IMR-90 (cell line): ENCODE measurements around the gene ZNF547. TPM values are rescaled to one million over a fixed set of nuclear protein-coding genes. Genes with fewer than 3 reads are reported as not detected.

ENCODE experiments used
- ATAC-seq: fragments of 200-7000 bp; cut with Tn5 transposase; 2 replicates; pipeline ENCODE4 v1.9.1; 2020; ENCODE audit warnings: low read depth, mild to moderate bottlenecking, moderate library complexity
- BruUV-seq: library from RNA; stranded (reverse); fragments of 400-500 nt; replicated peaks from 2 replicates; lab custom pipeline; 2021; lab: Mats Ljungman, UMichigan
- CTCF ChIA-PET: fragments of 300-600 bp; formaldehyde crosslinking; extraction: SDS; loops from one replicate; lab custom pipeline; 2021; ENCODE audit warnings: antibody characterized with exemption; lab: Yijun Ruan, JAX
- POLR2A ChIA-PET: fragments of 300-600 bp; sonication (Branson Sonifier 250); formaldehyde crosslinking; loops from one replicate; lab custom pipeline; 2022; ENCODE audit warnings: antibody characterized with exemption; ENCODE audit not compliant: unreplicated experiment; lab: Charles Lee
- DNase-seq: peaks from one replicate; pipeline ENCODE4 v3.0.0; 2013
- H2AFZ ChIP-seq: replicated peaks from 2 replicates; pipeline ENCODE3; 2013; ENCODE audit warnings: low read length, mild to moderate bottlenecking; ENCODE audit not compliant: poor library complexity
- H2AK5ac ChIP-seq: 2 replicates; pipeline ENCODE4 v1.6.1; 2013; ENCODE audit warnings: low read depth, low read length, inconsistent platforms
- H2AK9ac ChIP-seq: replicated peaks from 2 replicates; pipeline ENCODE3; 2013; ENCODE audit warnings: mild to moderate bottlenecking, low read depth, low read length, moderate library complexity; ENCODE audit not compliant: poor library complexity
- H2BK120ac ChIP-seq: 2 replicates; pipeline ENCODE4 v1.6.1; 2013; ENCODE audit warnings: low read depth, low read length, inconsistent platforms
- H2BK15ac ChIP-seq: 3 replicates; pipeline ENCODE4 v1.6.1; 2013; ENCODE audit warnings: low read depth, low read length, inconsistent platforms
- H2BK20ac ChIP-seq: 2 replicates; pipeline ENCODE4 v1.6.1; 2013; ENCODE audit warnings: low read depth, mild to moderate bottlenecking, inconsistent platforms, low read length, moderate library complexity
- H2BK5ac ChIP-seq: 2 replicates; pipeline ENCODE4 v1.6.1; 2013; ENCODE audit warnings: mild to moderate bottlenecking, low read depth, low read length, inconsistent platforms; ENCODE audit not compliant: poor library complexity, severe bottlenecking
- H3K14ac ChIP-seq: replicated peaks from 2 replicates; pipeline ENCODE4 v1.6.1; 2013; ENCODE audit warnings: low read depth, low read length, inconsistent platforms
- H3K18ac ChIP-seq: 2 replicates; pipeline ENCODE4 v1.6.1; 2013; ENCODE audit warnings: low read depth, low read length, control low read depth
- H3K23ac ChIP-seq: 2 replicates; pipeline ENCODE4 v1.6.1; 2013; ENCODE audit warnings: low read depth, low read length, inconsistent platforms
- H3K27ac ChIP-seq: 2 replicates; pipeline ENCODE4 v1.5.1; 2013; ENCODE audit warnings: mild to moderate bottlenecking, control low read depth, low read length; ENCODE audit not compliant: insufficient read depth
- H3K27me3 ChIP-seq: 2 replicates; pipeline ENCODE4 v1.6.1; 2013; ENCODE audit warnings: low read length; ENCODE audit not compliant: control insufficient read depth, insufficient read depth
- H3K36me3 ChIP-seq: 2 replicates; pipeline ENCODE4 v1.6.1; 2013; ENCODE audit warnings: low read length, mixed read lengths; ENCODE audit not compliant: control insufficient read depth, insufficient read depth
- H3K4ac ChIP-seq: 2 replicates; pipeline ENCODE4 v1.6.1; 2013; ENCODE audit warnings: low read depth, low read length, inconsistent platforms
- H3K4me1 ChIP-seq: 2 replicates; pipeline ENCODE4 v1.6.1; 2013; ENCODE audit warnings: low read length, mixed read lengths; ENCODE audit not compliant: control insufficient read depth, insufficient read depth
- H3K4me2 ChIP-seq: 2 replicates; pipeline ENCODE4 v1.6.1; 2013; ENCODE audit warnings: low read depth, mild to moderate bottlenecking, control low read depth, low read length, moderate library complexity
- H3K4me3 ChIP-seq: 2 replicates; pipeline ENCODE4 v1.5.1; 2013; ENCODE audit warnings: low read depth, mild to moderate bottlenecking, control low read depth, low read length, moderate library complexity; ENCODE audit not compliant: insufficient read depth
- H3K56ac ChIP-seq: 2 replicates; pipeline ENCODE4 v1.6.1; 2013; ENCODE audit warnings: low read length, inconsistent platforms; ENCODE audit not compliant: insufficient read depth; ENCODE audit errors: extremely low read depth
- H3K79me1 ChIP-seq, 2 experiments: 2 replicates each; pipeline ENCODE4 v1.6.1; 2013; ENCODE audit warnings: low read length in 2 of 2, inconsistent platforms in 1 of 2, low read depth in 1 of 2
- H3K9ac ChIP-seq: 2 replicates; pipeline ENCODE4 v1.6.1; 2013; ENCODE audit warnings: low read depth, low read length, control low read depth
- H3K9me1 ChIP-seq: 2 replicates; pipeline ENCODE4 v1.6.1; 2013; ENCODE audit warnings: low read length, inconsistent platforms; ENCODE audit not compliant: insufficient read depth
- H3K9me3 ChIP-seq: 2 replicates; pipeline ENCODE4 v1.6.1; 2013; ENCODE audit warnings: low read length; ENCODE audit not compliant: control insufficient read depth, insufficient read depth
- H4K20me1 ChIP-seq: 2 replicates; pipeline ENCODE4 v1.6.1; 2013; ENCODE audit warnings: low read length, inconsistent platforms; ENCODE audit not compliant: insufficient read depth
- H4K5ac ChIP-seq: 2 replicates; pipeline ENCODE4 v1.6.1; 2013; ENCODE audit warnings: mild to moderate bottlenecking, low read depth, low read length, control low read depth
- H4K8ac ChIP-seq, 2 experiments: 2 replicates each; pipeline ENCODE4 v1.6.1; 2013; ENCODE audit warnings: low read depth in 2 of 2, low read length in 2 of 2, control low read depth in 1 of 2, inconsistent platforms in 1 of 2
- H4K91ac ChIP-seq: 2 replicates; pipeline ENCODE4 v1.6.1; 2013; ENCODE audit warnings: low read depth, low read length, inconsistent platforms; ENCODE audit not compliant: insufficient read depth
- BHLHE40 ChIP-seq: fragments of 150-350 bp; IDR thresholded peaks from 2 replicates; pipeline ENCODE4 v1.6.1; 2016; ENCODE audit warnings: mild to moderate bottlenecking, low read depth, low read length
- CHD1 ChIP-seq: IDR thresholded peaks from 2 replicates; pipeline ENCODE4 v1.6.1; 2012; ENCODE audit warnings: low read depth, low read length, improper control_type of control experiment
- CTCF ChIP-seq: conservative IDR thresholded peaks from 2 replicates; pipeline ENCODE4 v1.5.1; 2012; ENCODE audit warnings: mild to moderate bottlenecking, low read depth, low read length, improper control_type of control experiment
- ELK1 ChIP-seq: fragments of 150-350 bp; IDR thresholded peaks from 2 replicates; pipeline ENCODE4 v1.6.1; 2016; ENCODE audit warnings: low read depth, mild to moderate bottlenecking, low read length, moderate library complexity, borderline replicate concordance
- FOS ChIP-seq: fragments of 150-350 bp; IDR thresholded peaks from 2 replicates; pipeline ENCODE4 v1.6.1; 2016; ENCODE audit warnings: low read depth, low read length
- MAFK ChIP-seq: IDR thresholded peaks from 2 replicates; pipeline ENCODE4 v1.6.1; 2012; ENCODE audit warnings: low read depth, low read length, improper control_type of control experiment
- MAZ ChIP-seq: IDR thresholded peaks from 2 replicates; pipeline ENCODE4 v1.6.1; 2012; ENCODE audit warnings: low read depth, mild to moderate bottlenecking, low read length, improper control_type of control experiment, moderate library complexity, borderline replicate concordance
- MXI1 ChIP-seq: IDR thresholded peaks from 2 replicates; pipeline ENCODE4 v1.6.1; 2012; ENCODE audit warnings: low read depth, mild to moderate bottlenecking, low read length, moderate library complexity, borderline replicate concordance
- NFE2L2 ChIP-seq: fragments of 150-350 bp; IDR thresholded peaks from 2 replicates; pipeline ENCODE4 v1.6.1; 2016; ENCODE audit warnings: low read depth, mild to moderate bottlenecking, low read length
- POLR2A ChIP-seq: IDR thresholded peaks from 2 replicates; pipeline ENCODE4 v1.6.1; 2012; ENCODE audit warnings: mild to moderate bottlenecking, low read depth, low read length
- RAD21 ChIP-seq: IDR thresholded peaks from 2 replicates; pipeline ENCODE4 v1.6.1; 2012; ENCODE audit warnings: low read length, improper control_type of control experiment
- RFX5 ChIP-seq: IDR thresholded peaks from 2 replicates; pipeline ENCODE4 v1.8.0; 2012; ENCODE audit warnings: low read depth, mild to moderate bottlenecking, low read length, moderate library complexity
- SMC3 ChIP-seq: fragments of 150-350 bp; IDR thresholded peaks from 2 replicates; pipeline ENCODE4 v1.6.1; 2016; ENCODE audit warnings: low read depth, mild to moderate bottlenecking, antibody characterized with exemption, low read length, moderate library complexity
- USF2 ChIP-seq: fragments of 150-350 bp; IDR thresholded peaks from 2 replicates; pipeline ENCODE4 v1.6.1; 2017; ENCODE audit warnings: mild to moderate bottlenecking, antibody characterized with exemption, low read length, low read depth
- WGBS, 2 experiments: methylation state at CpG; one replicate each; pipeline versions ENCODE4 v1.1.5 to v1.1.7; 2013; ENCODE audit warnings: missing lambda C conversion rate in 2 of 2; ENCODE audit not compliant: insufficient read length in 1 of 2; ENCODE audit errors: extremely low coverage in 2 of 2; 5-methylcytosine and 5-hydroxymethylcytosine counted together
- dilution Hi-C: fragments of 300-500 bp; cut with HindIII; formaldehyde crosslinking; loops from one replicate; pipeline ENCODE4 v1.14.3; 2018; ENCODE audit warnings: low sequenced_read_pairs; ENCODE audit not compliant: unreplicated experiment
- in situ Hi-C: fragments of 300-500 bp; cut with MboI; formaldehyde crosslinking; loops from 3 replicates; pipeline ENCODE4 v1.14.3; 2019; ENCODE audit warnings: low sequenced_read_pairs, inconsistent platforms, mixed read lengths
- intact Hi-C: fragments of 100-400 bp; cut with micrococcal nuclease; formaldehyde crosslinking; loops from 2 replicates; pipeline ENCODE4 v1.10.0; 2022
- polyA plus RNA-seq, 3 experiments: library from polyadenylated mRNA; depleted of rRNA; stranded (reverse); fragments of >200 nt; gene quantifications; 2 replicates each; pipeline ENCODE4 v1.2.3, GENCODE V29; 2012; ENCODE audit warnings: low replicate concordance in 1 of 3
- total RNA-seq: library from RNA; depleted of rRNA; stranded (reverse); fragments of >200 nt; gene quantifications from 2 replicates; pipeline ENCODE4 v1.2.3, GENCODE V29; 2012

ZNF547 gene
- total and polyA plus RNA-seq, 2 of the 4 experiments (the other 2 are of a cell fraction), result 2.1 to 5.6 TPM

GRCh38 chr19:57327993-57328392 is 35.4 kb upstream of the ZNF547 start:
- Histone ChIP-seq H2AK5ac (no peak overlapping the region), H3K56ac (no peak overlapping the region), H4K20me1 (no peaks in the 10 kb centered on the region), H3K4ac (no peak overlapping the region), H3K23ac (no peak overlapping the region), H2AFZ (no peak overlapping the region), H3K14ac (no peak overlapping the region), H2AK9ac (no peak overlapping the region), H2BK20ac (no peak overlapping the region), H3K27me3 (no peaks in the 10 kb centered on the region), H3K4me1 (no peaks in the 10 kb centered on the region), H3K18ac (no peak overlapping the region), H3K4me2 (no peak overlapping the region), H4K5ac (no peak overlapping the region), H3K27ac (no peak overlapping the region), H3K4me3 (no peak overlapping the region), H3K79me1 (peaks cover 11 to 37% of the 10 kb centered on the region in 2 experiments), H3K36me3 (peaks cover 47% of the 10 kb centered on the region), H4K91ac (no peak overlapping the region), H3K9me3 (peaks cover 5% of the 10 kb centered on the region; the same call in 1 of the 2 replicates), H2BK15ac (no peak overlapping the region), H3K9ac (no peak overlapping the region), H3K9me1 (no peaks in the 10 kb centered on the region), H2BK120ac (no peak overlapping the region), H2BK5ac (no peak overlapping the region), H4K8ac (no peak overlapping the region)
- intact Hi-C loops, result no loop called here
- DNase-seq, result no peak
- dilution Hi-C loops, result no loop called here
- ChIA-PET CTCF (no interaction called here), POLR2A (no interaction called here)
- no peak for TF ChIP-seq MAFK
- TF ChIP-seq CHD1, result no peak
- TF ChIP-seq ELK1, result no peak
- TF ChIP-seq MXI1, result no peak
- no peak for TF ChIP-seq SMC3
- TF ChIP-seq MAZ, result no peak
- no peak for TF ChIP-seq NFE2L2
- no peak for TF ChIP-seq BHLHE40
- TF ChIP-seq FOS, result no peak
- TF ChIP-seq RFX5, result no peak
- no peak for TF ChIP-seq CTCF
- TF ChIP-seq RAD21, result no peak
- TF ChIP-seq POLR2A, result no peak
- TF ChIP-seq USF2, result no peak
- BruUV-seq, result no TSS peak
- no CpG with 5 or more reads among the region's 8 CpGs for WGBS, 2 experiments
- no peak for ATAC-seq
- in situ Hi-C loops, result no loop called here
